Measurements from ENCODE around the gene NCAM2. TPM values are rescaled to one million over a fixed set of nuclear protein-coding genes. Genes with fewer than 3 reads are reported as not detected.

Gene NCAM2
- total and polyA plus RNA-seq, 2 of the 4 experiments (the other 2 are of a cell fraction) = 2.7 to 5.0 TPM

- peak overlapping the region; percentile 5; the same call in 1 of the 2 replicates for H3K4me2 ChIP-seq (ENCODE audit: low read depth, low read length)
- no TSS peak for BruUV-seq (replicated peaks)
Measured at GRCh38 chr21:21436012-21436534, 437.9 kb downstream of the NCAM2 start.

More at GRCh38 chr21:21436012-21436534, 437.9 kb downstream of the NCAM2 start:
- no peak overlapping the region for H3K14ac ChIP-seq (replicated peaks; ENCODE audit: low read depth, low read length)
- no peaks in the 10 kb centered on the region for H3K79me1 ChIP-seq (ENCODE audit: low read depth in 1 of 2, low read length in 2 of 2)
- ChIA-PET CTCF (no interaction called here), POLR2A (ENCODE audit: unreplicated experiment) (no interaction called here)
- no peak overlapping the region for H3K23ac ChIP-seq (ENCODE audit: low read depth, low read length)
- H3K4me3 ChIP-seq (ENCODE audit: insufficient read depth, low read depth, low read length) = no peak overlapping the region
- no CpG with 5 or more reads among the region's 1 CpG for WGBS, 2 experiments (ENCODE audit: extremely low coverage in 2 of 2, insufficient read length in 1 of 2)
- H3K9me1 ChIP-seq (ENCODE audit: insufficient read depth, low read length) = no peaks in the 10 kb centered on the region
- no peak overlapping the region for H3K9ac ChIP-seq (ENCODE audit: low read depth, low read length)
- H3K36me3 ChIP-seq (ENCODE audit: control insufficient read depth, insufficient read depth, low read length) = no peaks in the 10 kb centered on the region
- TF ChIP-seq CEBPB (IDR thresholded peaks at IDR 0.05; ENCODE audit: low read depth, low read length) (peak; percentile 47; the same call in 1 of the 2 replicates), CHD1 (IDR thresholded peaks at IDR 0.05; ENCODE audit: low read depth, low read length) (no peak)
- no peaks in the 10 kb centered on the region for H3K9me3 ChIP-seq (ENCODE audit: control insufficient read depth, insufficient read depth, low read length)
- H2AK9ac ChIP-seq (replicated peaks; ENCODE audit: low read depth, low read length, poor library complexity) = no peak overlapping the region
- no peak overlapping the region for H4K91ac ChIP-seq (ENCODE audit: insufficient read depth, low read depth, low read length)
- H2BK120ac ChIP-seq (ENCODE audit: low read depth, low read length) = no peak overlapping the region
- dilution Hi-C loops (cut with HindIII; ENCODE audit: low sequenced_read_pairs, unreplicated experiment) (no loop called here), intact Hi-C loops (cut with micrococcal nuclease) (no loop called here), in situ Hi-C loops (cut with MboI; ENCODE audit: low sequenced_read_pairs) (no loop called here)
- no peak overlapping the region for H4K8ac ChIP-seq (ENCODE audit: low read depth in 2 of 2, low read length in 2 of 2)
- H2AFZ ChIP-seq (replicated peaks; ENCODE audit: low read length, poor library complexity) = no peak overlapping the region
- H4K20me1 ChIP-seq (ENCODE audit: insufficient read depth, low read length) = no peaks in the 10 kb centered on the region
- no peak overlapping the region for H4K5ac ChIP-seq (ENCODE audit: low read depth, low read length)
- ATAC-seq (ENCODE audit: low read depth) = peak; percentile 54; the same call in 1 of the 2 replicates
- no peak overlapping the region for H2BK5ac ChIP-seq (ENCODE audit: low read depth, low read length, poor library complexity, severe bottlenecking)
- no peaks in the 10 kb centered on the region for H3K27me3 ChIP-seq (ENCODE audit: control insufficient read depth, insufficient read depth, low read length)
- no peak overlapping the region for H2BK20ac ChIP-seq (ENCODE audit: low read depth, low read length)
- H2AK5ac ChIP-seq (ENCODE audit: low read depth, low read length) = no peak overlapping the region
- no peaks in the 10 kb centered on the region for H3K4me1 ChIP-seq (ENCODE audit: control insufficient read depth, insufficient read depth, low read length)
- H3K56ac ChIP-seq (ENCODE audit: extremely low read depth, insufficient read depth, low read length) = no peak overlapping the region
- no peak overlapping the region for H2BK15ac ChIP-seq (ENCODE audit: low read depth, low read length)
- no peak overlapping the region for H3K18ac ChIP-seq (ENCODE audit: low read depth, low read length)
- peak; percentile 49 for DNase-seq
- H3K4ac ChIP-seq (ENCODE audit: low read depth, low read length) = no peak overlapping the region
- no peak overlapping the region for H3K27ac ChIP-seq (ENCODE audit: insufficient read depth, low read length)
